ENCODE results near the gene LRRC8D. TPM values are rescaled to one million over a fixed set of nuclear protein-coding genes. Genes with fewer than 3 reads are reported as not detected.

The LRRC8D gene
- polyA plus RNA-seq, 2 donors, result 3.5 to 7.1 TPM

GRCh38 chr1:89959719-89960118 lies 138.9 kb downstream of the LRRC8D start:
- no peak overlapping the region for H3K27ac ChIP-seq (ENCODE audit: low read depth in 2 of 2, low read length in 1 of 2)
- no peaks in the 10 kb centered on the region for H3K27me3 ChIP-seq (ENCODE audit: control insufficient read depth in 1 of 2, insufficient read depth in 2 of 2, low read length in 2 of 2)
- no peaks in the 10 kb centered on the region for H3K4me1 ChIP-seq (ENCODE audit: control insufficient read depth in 2 of 2, insufficient read depth in 2 of 2, low read length in 1 of 2)
- no peaks in the 10 kb centered on the region for H3K36me3 ChIP-seq (ENCODE audit: control insufficient read depth in 2 of 2, insufficient read depth in 2 of 2, low read length in 1 of 2)
- H3K4me3 ChIP-seq (ENCODE audit: low read depth in 1 of 2, low read length in 2 of 2), result no peak overlapping the region
- H3K9me3 ChIP-seq (ENCODE audit: control insufficient read depth in 2 of 2, insufficient read depth in 1 of 2, low read depth in 1 of 2, low read length in 1 of 2), result no peaks in the 10 kb centered on the region
- 94 to 98% methylated on average over 2 of the region's 2 CpGs for WGBS, 2 donors

- H3K4me3 ChIP-seq (ENCODE audit: low read depth in 1 of 2, low read length in 2 of 2), result no peak overlapping the region
- no peaks in the 10 kb centered on the region for H3K36me3 ChIP-seq (ENCODE audit: control insufficient read depth in 2 of 2, insufficient read depth in 2 of 2, low read length in 1 of 2)
- no peaks in the 10 kb centered on the region for H3K4me1 ChIP-seq (ENCODE audit: control insufficient read depth in 2 of 2, insufficient read depth in 2 of 2, low read length in 1 of 2)
- H3K9me3 ChIP-seq (ENCODE audit: control insufficient read depth in 2 of 2, insufficient read depth in 1 of 2, low read depth in 1 of 2, low read length in 1 of 2), result no peaks in the 10 kb centered on the region
- WGBS, 2 donors, result 65 to 70% methylated on average over 6 of the region's 6 CpGs
- no peaks in the 10 kb centered on the region for H3K27me3 ChIP-seq (ENCODE audit: control insufficient read depth in 1 of 2, insufficient read depth in 2 of 2, low read length in 2 of 2)
- no peak overlapping the region for H3K27ac ChIP-seq (ENCODE audit: low read depth in 2 of 2, low read length in 1 of 2)
Measured at GRCh38 chr1:89962024-89962741, 141.4 kb downstream of the LRRC8D start.

GRCh38 chr1:89962742-89963075 lies 141.9 kb downstream of the LRRC8D start:
- H3K27me3 ChIP-seq (ENCODE audit: control insufficient read depth in 1 of 2, insufficient read depth in 2 of 2, low read length in 2 of 2), result no peaks in the 10 kb centered on the region
- 92 to 98% methylated on average over 1 of the region's 1 CpG for WGBS, 2 donors
- H3K36me3 ChIP-seq (ENCODE audit: control insufficient read depth in 2 of 2, insufficient read depth in 2 of 2, low read length in 1 of 2), result no peaks in the 10 kb centered on the region
- H3K4me1 ChIP-seq (ENCODE audit: control insufficient read depth in 2 of 2, insufficient read depth in 2 of 2, low read length in 1 of 2), result no peaks in the 10 kb centered on the region
- no peak overlapping the region for H3K4me3 ChIP-seq (ENCODE audit: low read depth in 1 of 2, low read length in 2 of 2)
- H3K9me3 ChIP-seq (ENCODE audit: control insufficient read depth in 2 of 2, insufficient read depth in 1 of 2, low read depth in 1 of 2, low read length in 1 of 2), result no peaks in the 10 kb centered on the region
- H3K27ac ChIP-seq (ENCODE audit: low read depth in 2 of 2, low read length in 1 of 2), result no peak overlapping the region

- H3K36me3 ChIP-seq (ENCODE audit: control insufficient read depth in 2 of 2, insufficient read depth in 2 of 2, low read length in 1 of 2), result no peaks in the 10 kb centered on the region
- no peak overlapping the region for H3K4me3 ChIP-seq (ENCODE audit: low read depth in 1 of 2, low read length in 2 of 2)
- no peaks in the 10 kb centered on the region for H3K4me1 ChIP-seq (ENCODE audit: control insufficient read depth in 2 of 2, insufficient read depth in 2 of 2, low read length in 1 of 2)
- WGBS, 2 donors, result 45 to 63% methylated on average over 4 of the region's 4 CpGs
- no peaks in the 10 kb centered on the region for H3K9me3 ChIP-seq (ENCODE audit: control insufficient read depth in 2 of 2, insufficient read depth in 1 of 2, low read depth in 1 of 2, low read length in 1 of 2)
- H3K27me3 ChIP-seq (ENCODE audit: control insufficient read depth in 1 of 2, insufficient read depth in 2 of 2, low read length in 2 of 2), result no peaks in the 10 kb centered on the region
- no peak overlapping the region for H3K27ac ChIP-seq (ENCODE audit: low read depth in 2 of 2, low read length in 1 of 2)
Measured at GRCh38 chr1:89965193-89965768, 144.4 kb downstream of the LRRC8D start.

- H3K27ac ChIP-seq (ENCODE audit: low read depth in 2 of 2, low read length in 1 of 2), result no peak overlapping the region
- no peaks in the 10 kb centered on the region for H3K9me3 ChIP-seq (ENCODE audit: control insufficient read depth in 2 of 2, insufficient read depth in 1 of 2, low read depth in 1 of 2, low read length in 1 of 2)
- H3K36me3 ChIP-seq (ENCODE audit: control insufficient read depth in 2 of 2, insufficient read depth in 2 of 2, low read length in 1 of 2), result no peaks in the 10 kb centered on the region
- no peak overlapping the region for H3K4me3 ChIP-seq (ENCODE audit: low read depth in 1 of 2, low read length in 2 of 2)
- H3K27me3 ChIP-seq (ENCODE audit: control insufficient read depth in 1 of 2, insufficient read depth in 2 of 2, low read length in 2 of 2), result no peaks in the 10 kb centered on the region
- 46 to 49% methylated on average over 5 of the region's 5 CpGs for WGBS, 2 donors
- H3K4me1 ChIP-seq (ENCODE audit: control insufficient read depth in 2 of 2, insufficient read depth in 2 of 2, low read length in 1 of 2), result no peaks in the 10 kb centered on the region
Measured at GRCh38 chr1:89966656-89967055, 145.8 kb downstream of the LRRC8D start.

- Histone ChIP-seq H3K27me3 (ENCODE audit: control insufficient read depth in 1 of 2, insufficient read depth in 2 of 2, low read length in 2 of 2) (no peaks in the 10 kb centered on the region), H3K4me1 (ENCODE audit: control insufficient read depth in 2 of 2, insufficient read depth in 2 of 2, low read length in 1 of 2) (no peaks in the 10 kb centered on the region), H3K27ac (ENCODE audit: low read depth in 2 of 2, low read length in 1 of 2) (no peak overlapping the region), H3K36me3 (ENCODE audit: control insufficient read depth in 2 of 2, insufficient read depth in 2 of 2, low read length in 1 of 2) (no peaks in the 10 kb centered on the region), H3K9me3 (ENCODE audit: control insufficient read depth in 2 of 2, insufficient read depth in 1 of 2, low read depth in 1 of 2, low read length in 1 of 2) (no peaks in the 10 kb centered on the region), H3K4me3 (ENCODE audit: low read depth in 1 of 2, low read length in 2 of 2) (no peak overlapping the region)
- 50 to 54% methylated on average over 1 of the region's 1 CpG for WGBS, 2 donors
Measured at GRCh38 chr1:89971600-89971999, 150.8 kb downstream of the LRRC8D start.

- H3K4me3 ChIP-seq (ENCODE audit: low read depth in 1 of 2, low read length in 2 of 2), result no peak overlapping the region
- H3K4me1 ChIP-seq (ENCODE audit: control insufficient read depth in 2 of 2, insufficient read depth in 2 of 2, low read length in 1 of 2), result no peaks in the 10 kb centered on the region
- no peaks in the 10 kb centered on the region for H3K36me3 ChIP-seq (ENCODE audit: control insufficient read depth in 2 of 2, insufficient read depth in 2 of 2, low read length in 1 of 2)
- H3K27me3 ChIP-seq (ENCODE audit: control insufficient read depth in 1 of 2, insufficient read depth in 2 of 2, low read length in 2 of 2), result no peaks in the 10 kb centered on the region
- H3K9me3 ChIP-seq (ENCODE audit: control insufficient read depth in 2 of 2, insufficient read depth in 1 of 2, low read depth in 1 of 2, low read length in 1 of 2), result no peaks in the 10 kb centered on the region
- no peak overlapping the region for H3K27ac ChIP-seq (ENCODE audit: low read depth in 2 of 2, low read length in 1 of 2)
Measured at GRCh38 chr1:89972024-89972423, 151.2 kb downstream of the LRRC8D start.

GRCh38 chr1:89973471-89974127 lies 152.8 kb downstream of the LRRC8D start:
- 92 to 94% methylated on average over 8 of the region's 8 CpGs for WGBS, 2 donors
- H3K36me3 ChIP-seq (ENCODE audit: control insufficient read depth in 2 of 2, insufficient read depth in 2 of 2, low read length in 1 of 2), result no peaks in the 10 kb centered on the region
- H3K4me1 ChIP-seq (ENCODE audit: control insufficient read depth in 2 of 2, insufficient read depth in 2 of 2, low read length in 1 of 2), result no peaks in the 10 kb centered on the region
- no peak overlapping the region for H3K4me3 ChIP-seq (ENCODE audit: low read depth in 1 of 2, low read length in 2 of 2)
- no peak overlapping the region for H3K27ac ChIP-seq (ENCODE audit: low read depth in 2 of 2, low read length in 1 of 2)
- no peaks in the 10 kb centered on the region for H3K27me3 ChIP-seq (ENCODE audit: control insufficient read depth in 1 of 2, insufficient read depth in 2 of 2, low read length in 2 of 2)
- H3K9me3 ChIP-seq (ENCODE audit: control insufficient read depth in 2 of 2, insufficient read depth in 1 of 2, low read depth in 1 of 2, low read length in 1 of 2), result no peaks in the 10 kb centered on the region

- no peak overlapping the region for H3K4me3 ChIP-seq (ENCODE audit: low read depth in 1 of 2, low read length in 2 of 2)
- H3K36me3 ChIP-seq (ENCODE audit: control insufficient read depth in 2 of 2, insufficient read depth in 2 of 2, low read length in 1 of 2), result no peaks in the 10 kb centered on the region
- no peaks in the 10 kb centered on the region for H3K4me1 ChIP-seq (ENCODE audit: control insufficient read depth in 2 of 2, insufficient read depth in 2 of 2, low read length in 1 of 2)
- H3K27ac ChIP-seq (ENCODE audit: low read depth in 2 of 2, low read length in 1 of 2), result no peak overlapping the region
- no peaks in the 10 kb centered on the region for H3K9me3 ChIP-seq (ENCODE audit: control insufficient read depth in 2 of 2, insufficient read depth in 1 of 2, low read depth in 1 of 2, low read length in 1 of 2)
- no peaks in the 10 kb centered on the region for H3K27me3 ChIP-seq (ENCODE audit: control insufficient read depth in 1 of 2, insufficient read depth in 2 of 2, low read length in 2 of 2)
- 93% methylated on average over 4 of the region's 4 CpGs for WGBS, 2 donors
Measured at GRCh38 chr1:89974256-89974655, 153.4 kb downstream of the LRRC8D start.

Measured in esophagus (tissue), 2 donors.